Gastroesophageal sphincter (tissue), 3 donors: ENCODE data around the gene NEK6.

Experiments used
- EP300 ChIP-seq: sonication (generic); formaldehyde crosslinking; IDR thresholded peaks from one replicate; pipeline ENCODE4 v1.6.1; 2017; ENCODE audit warnings: antibody characterized with exemption, mild to moderate bottlenecking
- POLR2A ChIP-seq, 2 donors: fragments of 450-650 bp; IDR thresholded peaks; one replicate each; pipeline ENCODE4 v1.6.1; 2017; ENCODE audit warnings: antibody characterized with exemption in 2 of 2, mild to moderate bottlenecking in 2 of 2, moderate library complexity in 1 of 2
- TF ChIP-seq, protein P1 (sequence below), 4 experiments: fragments of 200-600 bp in 2 of 4; fragments of 450-650 bp in 2 of 4; sonication (generic) in 1 of 4; IDR thresholded peaks; one replicate each; pipeline ENCODE4 v1.5.1; 2017 to 2019; ENCODE audit warnings: antibody characterized with exemption in 4 of 4, mild to moderate bottlenecking in 2 of 4, moderate library complexity in 2 of 4

GRCh38 chr9:124270504-124271335 lies 13.0 kb downstream of the NEK6 start:
- no peak for TF ChIP-seq POLR2A (IDR thresholded peaks at IDR 0.05)
- no peak for TF ChIP-seq EP300
- TF ChIP-seq, protein P1, sequence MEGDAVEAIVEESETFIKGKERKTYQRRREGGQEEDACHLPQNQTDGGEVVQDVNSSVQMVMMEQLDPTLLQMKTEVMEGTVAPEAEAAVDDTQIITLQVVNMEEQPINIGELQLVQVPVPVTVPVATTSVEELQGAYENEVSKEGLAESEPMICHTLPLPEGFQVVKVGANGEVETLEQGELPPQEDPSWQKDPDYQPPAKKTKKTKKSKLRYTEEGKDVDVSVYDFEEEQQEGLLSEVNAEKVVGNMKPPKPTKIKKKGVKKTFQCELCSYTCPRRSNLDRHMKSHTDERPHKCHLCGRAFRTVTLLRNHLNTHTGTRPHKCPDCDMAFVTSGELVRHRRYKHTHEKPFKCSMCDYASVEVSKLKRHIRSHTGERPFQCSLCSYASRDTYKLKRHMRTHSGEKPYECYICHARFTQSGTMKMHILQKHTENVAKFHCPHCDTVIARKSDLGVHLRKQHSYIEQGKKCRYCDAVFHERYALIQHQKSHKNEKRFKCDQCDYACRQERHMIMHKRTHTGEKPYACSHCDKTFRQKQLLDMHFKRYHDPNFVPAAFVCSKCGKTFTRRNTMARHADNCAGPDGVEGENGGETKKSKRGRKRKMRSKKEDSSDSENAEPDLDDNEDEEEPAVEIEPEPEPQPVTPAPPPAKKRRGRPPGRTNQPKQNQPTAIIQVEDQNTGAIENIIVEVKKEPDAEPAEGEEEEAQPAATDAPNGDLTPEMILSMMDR (IDR thresholded peaks at IDR 0.05): no peak
